Stomach smooth muscle (tissue), 2 donors: Measurements from ENCODE around the gene ANKRD24.

Experiments used
- H3K27ac ChIP-seq: one replicate; pipeline ENCODE4 v1.7.0; 2013; ENCODE audit warnings: mild to moderate bottlenecking, low read length, inconsistent platforms
- H3K27me3 ChIP-seq, 2 donors: one replicate each; pipeline ENCODE4 v1.7.0; 2013; ENCODE audit warnings: low read length in 2 of 2; ENCODE audit not compliant: insufficient read depth in 2 of 2, control insufficient read depth in 1 of 2
- H3K36me3 ChIP-seq, 2 donors: one replicate each; pipeline ENCODE4 v1.7.0; 2013; ENCODE audit warnings: low read length in 2 of 2; ENCODE audit not compliant: control insufficient read depth in 2 of 2, insufficient read depth in 2 of 2
- H3K4me1 ChIP-seq: one replicate; pipeline ENCODE4 v1.7.0; 2013; ENCODE audit warnings: low read length; ENCODE audit not compliant: control insufficient read depth, insufficient read depth
- H3K4me3 ChIP-seq, 2 donors: one replicate each; pipeline ENCODE4 v1.7.0; 2013; ENCODE audit warnings: low read length in 2 of 2
- H3K9ac ChIP-seq, 2 donors: one replicate each; pipeline ENCODE4 v1.7.0; 2013; ENCODE audit warnings: low read length in 2 of 2, mild to moderate bottlenecking in 1 of 2
- H3K9me3 ChIP-seq, 2 donors: one replicate each; pipeline ENCODE4 v1.7.0; 2013; ENCODE audit warnings: low read length in 2 of 2; ENCODE audit not compliant: control insufficient read depth in 2 of 2
- donor health status: healthy.
- donor health status: Pancreatic carcinoma.

The ANKRD24 gene

DNA sequence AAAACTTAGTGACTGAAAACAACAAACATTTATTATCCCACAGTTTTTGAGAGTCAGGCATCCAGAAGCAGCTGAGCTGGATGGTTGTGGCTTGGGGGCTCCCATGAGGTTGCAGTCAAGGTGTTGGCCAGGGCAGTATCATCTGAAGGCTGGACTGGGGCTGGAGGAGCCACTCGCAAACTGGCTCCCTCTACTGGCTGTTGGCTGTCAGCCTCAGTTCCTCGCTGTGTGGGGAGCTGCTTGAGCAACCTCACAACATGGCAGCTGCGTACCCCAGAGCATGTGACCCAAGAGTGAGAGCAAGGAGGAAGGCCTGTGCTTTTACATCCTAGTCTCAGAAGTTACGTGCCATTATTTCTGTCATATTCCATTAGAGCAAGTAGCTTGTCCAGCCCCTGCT, 74.1 kb downstream of the ANKRD24 start:
- Histone ChIP-seq H3K9me3 (peaks cover 0 to 6% of the 10 kb centered on the region in 2 donors), H3K27me3 (no peaks in the 10 kb centered on the region), H3K4me3 (no peak overlapping the region), H3K27ac (no peak overlapping the region), H3K36me3 (peaks cover 39 to 50% of the 10 kb centered on the region in 2 donors), H3K4me1 (no peaks in the 10 kb centered on the region), H3K9ac (no peak overlapping the region)

DNA sequence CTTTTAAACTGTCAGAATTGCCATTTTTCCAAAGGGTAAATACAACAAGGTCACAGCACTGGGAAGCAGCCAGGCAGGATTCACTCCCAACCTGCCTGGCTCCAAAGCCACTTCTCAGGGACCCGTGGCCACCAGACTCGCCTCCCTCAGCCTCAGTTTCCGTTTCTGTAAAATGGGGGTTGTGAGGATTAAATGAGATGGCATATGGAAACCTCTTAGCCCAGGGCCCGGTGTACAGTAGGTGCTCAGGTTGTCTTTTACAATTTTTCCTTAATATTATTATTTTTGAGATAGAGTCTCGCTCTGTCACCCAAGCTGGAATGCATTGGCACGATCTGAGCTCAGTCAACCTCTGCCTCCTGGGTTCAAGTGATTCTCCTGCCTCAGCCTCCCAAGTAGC, 74.5 kb downstream of the ANKRD24 start:
- H3K4me3 ChIP-seq, result no peak overlapping the region

GRCh38 chr19:4258181-4258580, 75.7 kb downstream of the ANKRD24 start:
- Histone ChIP-seq H3K27ac (no peak overlapping the region), H3K4me3 (no peak overlapping the region), H3K4me1 (no peaks in the 10 kb centered on the region), H3K9me3 (peaks cover 0 to 6% of the 10 kb centered on the region in 2 donors), H3K9ac (no peak overlapping the region), H3K36me3 (peaks cover 35 to 46% of the 10 kb centered on the region in 2 donors), H3K27me3 (no peaks in the 10 kb centered on the region)

More for the DNA sequence above, 74.5 kb downstream of the ANKRD24 start:
- H3K9ac ChIP-seq, result no peak overlapping the region
- H3K27me3 ChIP-seq, result no peaks in the 10 kb centered on the region
- H3K27ac ChIP-seq, result no peak overlapping the region
- peaks cover 0 to 6% of the 10 kb centered on the region in 2 donors for H3K9me3 ChIP-seq
- H3K36me3 ChIP-seq, result peaks cover 35 to 51% of the 10 kb centered on the region in 2 donors
- H3K4me1 ChIP-seq, result no peaks in the 10 kb centered on the region

GRCh38 chr19:4260613-4261191, 78.2 kb downstream of the ANKRD24 start:
- no peak overlapping the region for H3K4me3 ChIP-seq
- no peak overlapping the region for H3K27ac ChIP-seq
- no peaks in the 10 kb centered on the region for H3K4me1 ChIP-seq
- no peak overlapping the region for H3K9ac ChIP-seq
- H3K36me3 ChIP-seq, result peaks cover 27 to 34% of the 10 kb centered on the region in 2 donors
- H3K27me3 ChIP-seq, result no peaks in the 10 kb centered on the region
- H3K9me3 ChIP-seq, result peaks cover 0 to 6% of the 10 kb centered on the region in 2 donors

- Histone ChIP-seq H3K4me1 (no peaks in the 10 kb centered on the region), H3K9me3 (no peaks in the 10 kb centered on the region), H3K4me3 (no peak overlapping the region), H3K36me3 (peaks cover 28 to 29% of the 10 kb centered on the region in 2 donors), H3K9ac (no peak overlapping the region), H3K27ac (no peak overlapping the region), H3K27me3 (no peaks in the 10 kb centered on the region)
These were observed 82.3 kb downstream of the ANKRD24 start for GRCh38 chr19:4264812-4265211.

DNA sequence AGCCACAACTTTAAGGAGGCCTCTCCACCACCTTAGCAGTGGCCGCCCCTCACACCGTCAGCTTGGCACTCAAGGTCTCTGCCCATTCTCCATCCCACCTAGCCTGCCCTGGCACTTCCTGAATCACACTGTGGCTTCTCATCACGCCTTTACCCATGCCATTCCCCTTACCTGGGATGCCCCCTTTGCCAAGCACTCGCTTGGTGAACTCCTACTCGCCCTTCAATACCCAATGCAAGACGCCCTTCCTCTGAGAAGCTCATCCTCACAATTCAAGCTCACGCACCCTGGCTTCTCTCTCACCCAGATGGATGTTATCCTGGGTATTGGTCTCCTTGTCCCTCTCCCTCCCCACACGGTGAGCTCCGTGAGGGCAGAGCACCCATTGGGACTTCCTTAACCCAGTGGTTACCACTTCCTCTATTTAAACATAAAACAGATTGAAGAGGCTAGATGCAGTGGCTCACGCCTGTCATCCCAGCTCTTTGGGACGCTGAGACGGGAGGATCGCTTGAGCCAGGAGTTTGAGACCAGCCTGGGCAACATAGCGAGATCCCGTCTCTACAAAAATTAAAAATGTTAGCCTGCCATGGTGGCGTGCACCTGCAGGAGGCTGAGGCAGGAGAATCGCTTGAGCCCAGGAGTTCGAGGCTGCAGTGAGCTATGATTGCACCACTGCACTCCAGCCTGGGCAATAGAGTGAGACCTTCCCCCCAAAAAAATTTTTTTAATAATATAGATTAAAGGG, 83.9 kb downstream of the ANKRD24 start:
- Histone ChIP-seq H3K27me3 (no peaks in the 10 kb centered on the region), H3K27ac (no peak overlapping the region), H3K9me3 (no peaks in the 10 kb centered on the region), H3K4me3 (no peak overlapping the region), H3K36me3 (peaks cover 21 to 24% of the 10 kb centered on the region in 2 donors), H3K4me1 (no peaks in the 10 kb centered on the region), H3K9ac (no peak overlapping the region)

DNA sequence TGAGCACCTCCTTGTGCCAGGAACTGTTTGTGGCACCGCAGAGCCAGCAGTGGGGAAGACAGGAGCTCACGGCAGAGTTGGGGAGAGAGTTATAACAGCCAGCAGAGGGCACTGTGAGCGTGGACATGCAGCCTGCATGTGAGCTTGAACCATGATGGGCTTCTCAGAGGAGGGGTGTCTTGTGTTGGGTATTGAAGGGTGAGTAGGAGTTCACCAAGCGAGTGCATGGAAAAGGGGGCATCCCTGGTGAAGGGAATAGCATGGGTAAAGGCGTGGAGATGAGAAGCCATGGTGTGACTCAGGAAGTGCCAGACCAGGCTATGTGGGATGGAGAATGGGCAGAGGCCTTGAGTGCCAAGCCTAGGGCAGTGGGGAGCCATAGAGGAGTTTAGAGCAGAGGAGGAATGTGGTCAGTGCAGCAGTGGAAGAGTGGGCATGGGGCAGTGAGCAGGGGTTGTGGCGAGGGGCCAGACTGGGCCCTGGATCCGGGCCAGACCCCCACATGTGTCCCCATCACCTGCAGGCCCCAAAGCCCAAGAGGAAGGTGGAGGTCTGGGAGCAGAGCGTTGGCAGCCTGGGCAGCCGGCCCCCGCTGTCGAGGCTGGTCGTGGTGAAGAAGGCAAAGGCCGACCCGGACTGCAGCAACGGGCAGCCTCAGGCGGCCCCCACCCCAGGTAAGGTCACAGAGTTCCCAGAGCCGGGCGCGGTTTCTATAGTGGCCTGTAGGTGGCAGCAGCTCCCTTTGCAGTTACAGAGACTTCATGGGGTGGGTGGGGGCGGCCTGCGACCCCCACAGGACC, 84.8 kb downstream of the ANKRD24 start:
- Histone ChIP-seq H3K9ac (no peak overlapping the region), H3K27ac (no peak overlapping the region), H3K4me3 (no peak overlapping the region), H3K9me3 (no peaks in the 10 kb centered on the region), H3K4me1 (no peaks in the 10 kb centered on the region), H3K27me3 (no peaks in the 10 kb centered on the region), H3K36me3 (peaks cover 21 to 22% of the 10 kb centered on the region in 2 donors)

- Histone ChIP-seq H3K36me3 (peaks cover 16 to 20% of the 10 kb centered on the region in 2 donors), H3K9me3 (no peaks in the 10 kb centered on the region), H3K9ac (no peak overlapping the region), H3K4me3 (no peak overlapping the region), H3K27me3 (no peaks in the 10 kb centered on the region), H3K27ac (no peak overlapping the region), H3K4me1 (no peaks in the 10 kb centered on the region)
These were observed 85.7 kb downstream of the ANKRD24 start for GRCh38 chr19:4267901-4268815.

DNA sequence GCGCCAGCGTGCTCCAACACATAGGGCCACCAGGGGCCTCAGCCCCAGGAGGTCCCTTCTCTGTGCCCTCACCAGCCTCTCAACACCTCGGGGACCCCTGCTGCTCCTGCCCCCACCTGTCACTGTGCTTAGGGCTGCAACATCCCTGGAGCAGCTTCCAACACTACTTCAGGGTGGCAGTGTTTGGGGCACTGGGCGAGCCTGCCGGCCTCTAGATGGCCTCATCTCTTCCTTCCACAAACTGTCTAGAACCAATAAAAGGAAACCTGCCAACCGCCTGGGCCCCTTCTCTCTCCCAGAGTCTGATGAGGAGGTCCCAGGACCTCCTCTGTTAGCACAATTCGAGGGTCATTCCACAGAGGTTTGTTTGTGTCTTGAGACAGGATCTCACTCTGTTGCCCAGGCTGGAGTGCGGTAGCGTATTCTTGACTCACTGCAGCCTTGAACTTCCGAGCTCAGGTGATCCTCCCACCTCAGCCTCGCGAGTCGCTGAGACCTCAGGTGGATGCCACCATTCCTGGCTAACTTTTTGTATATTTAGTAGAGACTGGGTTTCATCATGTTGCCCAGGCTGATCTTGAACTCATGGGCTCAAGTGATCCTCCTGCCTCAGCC, 86.4 kb downstream of the ANKRD24 start:
- Histone ChIP-seq H3K9ac (no peak overlapping the region), H3K9me3 (no peaks in the 10 kb centered on the region), H3K4me3 (no peak overlapping the region), H3K4me1 (no peaks in the 10 kb centered on the region), H3K27me3 (no peaks in the 10 kb centered on the region), H3K36me3 (peaks cover 15 to 19% of the 10 kb centered on the region in 2 donors), H3K27ac (no peak overlapping the region)

- peaks cover under 1 to 3% of the 10 kb centered on the region in 2 donors for H3K27me3 ChIP-seq
- H3K9me3 ChIP-seq, result no peaks in the 10 kb centered on the region
- H3K9ac ChIP-seq, result no peak overlapping the region
- H3K36me3 ChIP-seq, result peaks cover 11 to 12% of the 10 kb centered on the region in 2 donors
- H3K27ac ChIP-seq, result no peak overlapping the region
- no peaks in the 10 kb centered on the region for H3K4me1 ChIP-seq
- H3K4me3 ChIP-seq, result no peak overlapping the region
These were observed 90.4 kb downstream of the ANKRD24 start for GRCh38 chr19:4272894-4273293.
